Pancreas (tissue), 10 donors: ENCODE data around the gene DIAPH3. TPM values are rescaled to one million over a fixed set of nuclear protein-coding genes. Genes with fewer than 3 reads are reported as not detected.

ENCODE experiments used
- ATAC-seq, 4 donors: fragments of 200-7000 bp; cut with Tn5 transposase; one replicate each; pipeline versions ENCODE4 v1.8.0 to v1.9.1; 2020; ENCODE audit warnings: mild to moderate bottlenecking in 4 of 4, moderate library complexity in 4 of 4
- DNase-seq, 6 donors: peaks; one replicate each; pipeline ENCODE4 v3.0.0-alpha.2; 2020
- FAIRE-seq: peaks from 2 replicates; lab custom pipeline; 2012; peaks lifted over from hg19 to GRCh38; lab: Jason Lieb, UNC
- H3K27ac ChIP-seq, 4 donors: fragments of 200-600 bp; sonication (generic); 1 replicate in 3 of 4; 2 replicates in 1 of 4; pipeline versions ENCODE4 v1.5.0 to v1.8.0; 2020
- H3K27me3 ChIP-seq, 4 donors: fragments of 200-600 bp; one replicate each; pipeline ENCODE4 v1.8.0; 2021
- H3K36me3 ChIP-seq, 3 donors: fragments of 200-600 bp; sonication (generic) in 1 of 3; one replicate each; pipeline versions ENCODE4 v1.5.0 to v1.8.0; 2020 to 2021
- H3K4me1 ChIP-seq, 3 donors: fragments of 200-600 bp; one replicate each; pipeline ENCODE4 v1.8.0; 2021
- H3K4me3 ChIP-seq, 4 donors: fragments of 200-600 bp; sonication (generic) in 2 of 4; one replicate each; pipeline versions ENCODE4 v1.5.0 to v1.8.0; 2020 to 2021
- H3K9me3 ChIP-seq, 4 donors: fragments of 200-600 bp; one replicate each; pipeline ENCODE4 v1.8.0; 2021
- CTCF ChIP-seq, 4 donors: fragments of 200-600 bp; sonication (generic) in 3 of 4; IDR thresholded peaks; one replicate each; pipeline versions ENCODE4 v1.5.0 to v1.8.0; 2021; ENCODE audit warnings: antibody characterized with exemption in 4 of 4
- WGBS, 2 donors: extraction: QIAGEN DNeasy Blood & Tissue Kit; methylation state at CpG; one replicate each; pipeline ENCODE4 v1.1.7; 2013; 5-methylcytosine and 5-hydroxymethylcytosine counted together
- intact Hi-C, 3 donors: fragments of 100-400 bp; cut with DNase I; formaldehyde crosslinking; loops; one replicate each; pipeline versions ENCODE4 v1.11.1 to v1.14.2; 2022
- polyA plus RNA-seq, 2 donors: library from polyadenylated mRNA; stranded (reverse); fragments of 200-250 nt; gene quantifications; one replicate each; pipeline ENCODE4 v1.2.3, GENCODE V29; 2013
- total RNA-seq, 6 donors: library from RNA; stranded (reverse); fragmentation: NEBNext Ultra II Directional in 4 of 6; extraction: Animal tissue kit (Norgen Biotek cat#: 25700) in 4 of 6; gene quantifications; one replicate each; pipeline versions ENCODE4 v1.2.1 to v1.2.4, GENCODE V29; 2021 to 2023
- donor health status: healthy with polysubstance abuse.
- donor health status: DM: no; HTN: no; CAD: no; lungs with moderate emphysema.
- donor health status: DM: no; HTN: no; CAD: no.
- donor health status: control.
- donor health status: control.
- donor health status: Bipolar disorder and iron deficiency.
- donor health status: DM: yes; HTN: yes; CAD: no.
- donor health status: DM: no; HTN: no; CAD: no.
- donor health status: DM: no; HTN: no; CAD: no.
- donor health status: DM: yes; HTN: yes; CAD: no.

DIAPH3 gene
- total and polyA plus RNA-seq, 8 donors: 0.12 to 1.3 (median 0.42) TPM; not detected in 1

- ATAC-seq: no peak
Measured at GRCh38 chr13:59962343-59962742, 201.4 kb downstream of the DIAPH3 start.

GRCh38 chr13:59960683-59961082 lies 203.0 kb downstream of the DIAPH3 start:
- Histone ChIP-seq H3K36me3 (no peaks in the 10 kb centered on the region), H3K4me1 (no peaks in the 10 kb centered on the region), H3K27ac (no peak overlapping the region), H3K9me3 (no peaks in the 10 kb centered on the region), H3K4me3 (no peak overlapping the region), H3K27me3 (no peaks in the 10 kb centered on the region)
- DNase-seq: no peak
- intact Hi-C loops: no loop called here
- FAIRE-seq: no peak
- no peak for ATAC-seq
- TF ChIP-seq CTCF (IDR thresholded peaks at IDR 0.05): no peak
- 56 to 64% methylated on average over 2 of the region's 2 CpGs for WGBS, 2 donors

More at GRCh38 chr13:59962343-59962742, 201.4 kb downstream of the DIAPH3 start:
- intact Hi-C loops: no loop called here
- no peak for TF ChIP-seq CTCF (IDR thresholded peaks at IDR 0.05)
- DNase-seq: no peak
- no peaks in the 10 kb centered on the region for H3K27me3 ChIP-seq
- WGBS, 2 donors: 96 to 99% methylated on average over 4 of the region's 4 CpGs
- no peaks in the 10 kb centered on the region for H3K4me1 ChIP-seq
- H3K9me3 ChIP-seq: no peaks in the 10 kb centered on the region
- H3K27ac ChIP-seq: no peak overlapping the region
- no peaks in the 10 kb centered on the region for H3K36me3 ChIP-seq
- H3K4me3 ChIP-seq: no peak overlapping the region
- no peak for FAIRE-seq

- WGBS, 2 donors: 94 to 96% methylated on average over 2 of the region's 2 CpGs
- TF ChIP-seq CTCF (IDR thresholded peaks at IDR 0.05): no peak
- Histone ChIP-seq H3K27me3 (no peaks in the 10 kb centered on the region), H3K36me3 (no peaks in the 10 kb centered on the region), H3K27ac (no peak overlapping the region), H3K4me3 (no peak overlapping the region), H3K9me3 (no peaks in the 10 kb centered on the region), H3K4me1 (no peaks in the 10 kb centered on the region)
- FAIRE-seq: no peak
- intact Hi-C loops: no loop called here
- ATAC-seq: no peak
- no peak for DNase-seq
Measured at GRCh38 chr13:59957438-59957837, 206.3 kb downstream of the DIAPH3 start.

GRCh38 chr13:59954601-59955000 lies 209.1 kb downstream of the DIAPH3 start:
- FAIRE-seq (no peak), ATAC-seq (no peak), DNase-seq (no peak)
- intact Hi-C loops: no loop called here
- Histone ChIP-seq H3K9me3 (no peaks in the 10 kb centered on the region), H3K27ac (no peak overlapping the region), H3K4me1 (no peaks in the 10 kb centered on the region), H3K27me3 (no peaks in the 10 kb centered on the region), H3K4me3 (no peak overlapping the region), H3K36me3 (no peaks in the 10 kb centered on the region)
- TF ChIP-seq CTCF (IDR thresholded peaks at IDR 0.05): no peak

GRCh38 chr13:59951011-59951410 lies 212.7 kb downstream of the DIAPH3 start:
- no peak for FAIRE-seq
- no peaks in the 10 kb centered on the region for H3K9me3 ChIP-seq
- TF ChIP-seq CTCF (IDR thresholded peaks at IDR 0.05): no peak
- WGBS, 2 donors: 94 to 98% methylated on average over 2 of the region's 2 CpGs
- no peaks in the 10 kb centered on the region for H3K4me1 ChIP-seq
- no peaks in the 10 kb centered on the region for H3K36me3 ChIP-seq
- H3K4me3 ChIP-seq: no peak overlapping the region
- no peak for ATAC-seq
- no peaks in the 10 kb centered on the region for H3K27me3 ChIP-seq
- no peak overlapping the region for H3K27ac ChIP-seq
- intact Hi-C loops: no loop called here
- DNase-seq: no peak
